HTR-8/SVneo (cell line): ENCODE measurements around the gene RESP18.
A peak's percentile ranks its signal among the peaks of the same experiment; 100 is the strongest.

Experiments
- DNase-seq: peaks from one replicate; pipeline ENCODE4 v3.0.0; 2011; ENCODE audit warnings: low spot score, mixed read lengths; ENCODE audit not compliant: insufficient read length
- FAIRE-seq: peaks from 2 replicates; lab custom pipeline; 2011; peaks lifted over from hg19 to GRCh38; lab: Jason Lieb, UNC

The RESP18 gene

GRCh38 chr2:219280651-219281050 is 51.9 kb downstream of the RESP18 start:
- FAIRE-seq = no peak

DNA sequence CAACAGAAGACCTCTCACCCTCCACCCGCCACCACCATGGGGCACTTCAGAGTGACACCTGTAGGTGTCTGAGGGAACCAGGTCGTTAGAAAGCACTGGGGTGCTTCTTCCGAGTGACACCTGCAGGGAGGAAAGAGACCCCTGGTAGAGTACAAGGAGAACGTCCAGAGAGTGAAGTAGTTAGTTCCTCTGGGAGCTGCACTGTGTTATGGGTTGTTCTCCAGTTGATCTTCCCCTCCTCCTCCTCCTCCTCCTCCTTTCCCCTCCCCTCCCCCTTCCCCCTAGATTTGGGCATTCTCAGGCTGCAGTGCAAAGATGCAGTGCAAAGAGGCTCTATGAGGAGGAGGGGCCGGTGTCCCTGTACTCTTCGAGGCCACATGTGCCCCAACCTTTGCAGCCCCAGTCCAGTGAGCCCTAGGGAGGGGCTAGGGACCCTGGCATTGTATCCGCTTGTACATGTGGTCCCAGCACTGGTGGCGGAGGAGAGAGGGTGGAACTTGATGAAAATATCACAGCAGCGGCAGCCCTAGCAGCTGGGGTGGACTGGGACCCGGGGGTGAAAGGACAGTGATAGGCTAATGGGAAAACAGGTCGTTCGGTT is 52.5 kb downstream of the RESP18 start:
- no peak for FAIRE-seq
- DNase-seq = no peak

More at GRCh38 chr2:219280651-219281050, 51.9 kb downstream of the RESP18 start:
- no peak for DNase-seq

DNA sequence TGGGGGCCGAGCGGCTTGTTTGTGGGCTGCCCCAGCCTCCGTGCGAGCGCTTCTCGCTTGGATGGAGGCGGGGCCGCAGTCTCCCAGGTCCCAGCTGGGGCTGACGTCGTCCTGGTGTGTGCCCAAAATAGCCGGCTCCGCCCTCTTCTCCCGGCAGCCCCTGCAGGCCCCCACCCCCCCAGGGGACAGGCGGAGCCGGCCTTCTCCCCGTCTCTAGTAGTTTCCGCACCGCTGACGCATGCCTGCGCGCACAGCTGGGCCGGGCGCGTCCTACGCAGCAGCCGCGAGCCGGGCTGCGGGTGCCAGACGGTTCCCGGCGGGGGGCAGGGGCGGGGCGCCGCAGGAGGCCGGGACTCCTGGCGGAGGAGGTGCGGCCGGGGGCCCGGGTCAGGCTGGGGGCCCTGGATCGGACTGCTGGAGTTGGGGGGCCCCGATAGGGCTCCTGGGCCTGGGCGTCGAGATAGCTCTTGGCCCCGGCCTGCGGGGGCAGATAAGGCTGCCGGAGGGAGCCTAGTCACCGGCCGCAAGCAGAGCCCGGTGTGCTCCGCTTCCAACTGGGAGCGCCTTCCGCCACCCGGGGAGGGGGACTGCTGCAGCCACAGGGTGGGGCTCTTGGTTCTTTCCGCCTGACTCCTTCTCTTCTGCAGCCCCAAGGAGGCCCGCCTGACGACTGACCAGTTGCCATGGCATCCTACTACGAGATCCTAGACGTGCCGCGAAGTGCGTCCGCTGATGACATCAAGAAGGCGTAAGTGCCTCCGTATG is 53.2 kb downstream of the RESP18 start, which contains the start of gene DNAJB2:
TSS of gene DNAJB2 (plus strand) at position 216 of the 765 bp plus-strand sequence. CDS start at position 684, 468 bp downstream.
- FAIRE-seq (peak; percentile 85), DNase-seq (peak; percentile 98)

DNA sequence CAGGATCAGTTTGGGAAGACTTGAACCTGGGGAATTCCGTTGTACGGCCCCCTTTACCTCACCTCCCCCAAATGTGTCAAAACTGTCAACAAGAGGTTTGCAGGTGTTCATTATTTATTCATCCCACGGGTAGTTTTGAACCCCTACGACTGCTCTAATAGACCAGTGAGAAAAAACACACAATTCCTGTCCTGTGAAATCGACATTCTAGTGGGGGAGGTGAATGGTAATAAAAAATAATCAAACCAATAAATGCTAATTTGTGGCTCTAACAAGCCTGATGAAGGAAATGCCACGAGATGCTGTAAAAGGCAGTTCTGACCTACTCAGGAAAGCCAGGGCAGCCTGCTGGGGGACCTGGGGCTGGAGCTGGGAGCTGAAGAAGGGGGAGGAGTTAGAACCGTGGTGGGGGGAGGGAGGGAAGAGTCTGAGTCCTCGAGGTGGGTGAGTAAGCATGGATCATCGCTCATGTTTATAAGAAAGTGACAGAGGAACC is 53.8 kb downstream of the RESP18 start:
- DNase-seq = no peak
- no peak for FAIRE-seq

DNA sequence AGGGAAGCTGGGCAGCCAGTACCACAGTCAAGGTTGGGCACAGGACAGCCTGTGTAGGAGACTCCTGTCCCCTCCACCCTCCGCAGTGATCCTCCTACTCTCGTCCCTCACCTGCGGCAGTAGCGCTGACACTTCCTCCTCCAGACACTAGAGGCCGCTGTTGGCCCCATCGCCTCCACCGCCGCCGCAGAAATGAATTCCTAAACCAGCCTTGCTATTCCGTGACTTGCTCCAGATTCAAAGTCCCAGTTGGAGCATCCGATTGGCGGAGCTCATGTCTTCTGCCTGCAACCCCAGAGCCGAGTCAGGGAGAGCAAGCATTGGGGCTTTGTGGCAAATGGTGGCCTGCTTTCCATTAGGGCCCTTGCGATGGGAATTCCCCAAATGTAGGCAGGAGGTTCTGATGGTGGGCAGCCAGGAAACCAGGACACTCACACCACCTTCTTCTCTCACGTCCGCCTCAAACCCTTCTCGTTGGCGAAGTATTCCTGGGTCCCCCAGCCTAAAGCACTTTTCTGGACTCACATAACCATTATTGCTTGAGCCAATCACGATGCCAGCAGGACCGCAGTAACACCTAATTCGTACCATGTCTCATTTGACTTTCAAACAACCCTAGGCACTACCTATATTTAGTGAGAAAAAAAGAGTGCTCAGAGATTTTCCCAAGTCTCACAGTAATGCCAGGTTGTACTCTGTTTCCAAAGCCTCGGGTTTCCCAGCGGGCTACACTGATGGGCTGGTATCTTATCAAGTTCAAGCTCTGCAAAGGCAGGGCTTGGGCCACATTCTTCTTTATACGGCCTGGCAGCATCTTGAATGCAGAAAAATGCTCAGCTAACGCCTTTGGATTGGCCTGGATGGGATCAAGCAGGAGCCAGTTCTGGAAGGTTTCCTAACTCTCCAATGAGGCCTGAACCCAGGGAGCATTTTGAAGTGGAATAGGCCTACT is 54.6 kb downstream of the RESP18 start:
- DNase-seq (peak; percentile 67), FAIRE-seq (peak; percentile 80)
